ENCODE results near the gene GPRIN1. TPM values are rescaled to one million over a fixed set of nuclear protein-coding genes. Genes with fewer than 3 reads are reported as not detected.

The GPRIN1 gene
- 7.3 to 9.6 TPM (median 9.1 TPM) in 5 replicates for total RNA-seq (2022; extraction: Qiagen RNA extraction)

DNA sequence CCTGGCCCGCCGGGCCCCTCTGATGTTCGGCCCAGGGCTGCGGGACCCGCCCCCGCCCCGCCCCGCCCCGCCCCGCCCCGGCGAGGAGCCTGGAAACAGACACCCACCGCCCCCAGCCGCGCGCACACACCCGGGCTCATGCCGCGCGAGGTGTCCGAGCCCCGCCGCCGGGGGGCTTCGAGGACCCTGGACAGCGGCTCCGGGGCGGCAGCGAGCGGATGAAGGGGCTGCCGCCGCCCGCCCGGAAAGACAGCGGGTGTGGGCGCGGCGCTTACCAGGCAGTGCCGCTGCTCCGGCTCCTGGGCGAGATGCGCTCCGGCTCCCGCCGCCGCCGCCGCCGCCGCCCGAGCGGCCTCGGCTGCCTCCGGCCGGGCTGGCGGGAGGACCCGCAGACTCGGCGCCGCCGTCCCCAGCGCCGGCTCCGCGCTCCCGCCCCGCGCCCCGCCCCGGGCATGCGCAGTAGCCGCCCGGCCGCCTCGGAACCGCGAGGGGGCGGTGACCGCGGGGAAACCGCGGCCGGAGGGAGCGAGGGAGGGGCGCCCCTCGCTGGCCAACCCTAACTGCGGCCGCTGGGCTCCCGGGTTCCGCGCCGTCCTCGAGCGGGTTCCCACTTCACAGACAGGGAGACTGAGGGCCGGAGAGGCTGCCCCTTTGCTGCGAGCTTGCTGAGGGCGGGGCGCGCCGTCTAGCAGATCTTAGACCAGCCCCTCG, at the start of gene GPRIN1:
Gene GPRIN1, minus strand, starts transcription at position 433 of the 711 bp plus-strand sequence. CDS start 10,322 bp downstream, outside the sequence.

DNA sequence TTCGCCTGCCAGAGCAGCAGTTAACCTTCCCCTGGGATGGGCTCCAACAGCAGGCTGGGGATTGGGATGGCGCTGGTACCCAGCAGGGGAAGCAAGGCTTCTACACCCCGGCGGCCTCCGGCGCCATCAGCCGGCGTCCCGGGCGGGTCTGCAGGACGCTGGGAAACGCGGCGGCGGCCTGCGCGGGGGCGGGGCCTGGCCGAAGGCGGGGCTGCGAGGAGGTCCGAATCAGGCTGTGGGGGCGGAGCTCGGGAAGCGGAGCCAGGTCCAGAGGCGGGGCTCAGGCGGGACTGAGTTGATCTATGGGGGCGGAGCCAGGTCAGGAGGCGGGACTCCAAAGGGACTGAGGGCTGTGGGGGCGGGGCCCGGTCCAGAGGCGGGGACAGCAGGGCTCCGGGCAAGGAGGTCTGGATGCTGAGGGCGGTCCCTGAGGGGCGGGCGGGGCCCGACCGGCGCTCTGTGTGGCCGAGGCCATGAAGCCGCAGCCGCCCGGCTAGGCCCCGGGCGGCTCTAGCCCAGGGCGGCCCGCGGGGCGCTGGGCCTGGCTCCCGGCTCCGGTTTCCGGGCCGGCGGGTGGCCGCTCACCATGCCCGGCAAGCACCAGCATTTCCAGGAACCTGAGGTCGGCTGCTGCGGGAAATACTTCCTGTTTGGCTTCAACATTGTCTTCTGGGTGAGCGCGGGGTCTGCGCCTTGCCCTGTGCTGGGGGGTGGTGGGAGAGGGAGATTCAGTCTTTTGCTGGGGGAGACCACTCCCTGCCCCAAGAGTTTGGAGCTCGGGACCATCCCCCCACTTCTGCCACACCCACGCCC, 37.3 kb upstream of the GPRIN1 start, which contains the start of gene TSPAN17:
Gene TSPAN17, plus strand, starts transcription at position 455 of the 813 bp plus-strand sequence. Its CDS starts 132 bp downstream, at position 587.

GRCh38 chr5:176629853-176630680, 20.1 kb upstream of the GPRIN1 start, which contains the start of the genes EIF4E1B and SNCB:
Gene EIF4E1B (plus strand): TSS chr5:176630675. CDS start chr5:176642788, 12,113 bp downstream.
Gene SNCB (minus strand): TSS chr5:176630534. CDS start chr5:176629654, 880 bp downstream.

DNA sequence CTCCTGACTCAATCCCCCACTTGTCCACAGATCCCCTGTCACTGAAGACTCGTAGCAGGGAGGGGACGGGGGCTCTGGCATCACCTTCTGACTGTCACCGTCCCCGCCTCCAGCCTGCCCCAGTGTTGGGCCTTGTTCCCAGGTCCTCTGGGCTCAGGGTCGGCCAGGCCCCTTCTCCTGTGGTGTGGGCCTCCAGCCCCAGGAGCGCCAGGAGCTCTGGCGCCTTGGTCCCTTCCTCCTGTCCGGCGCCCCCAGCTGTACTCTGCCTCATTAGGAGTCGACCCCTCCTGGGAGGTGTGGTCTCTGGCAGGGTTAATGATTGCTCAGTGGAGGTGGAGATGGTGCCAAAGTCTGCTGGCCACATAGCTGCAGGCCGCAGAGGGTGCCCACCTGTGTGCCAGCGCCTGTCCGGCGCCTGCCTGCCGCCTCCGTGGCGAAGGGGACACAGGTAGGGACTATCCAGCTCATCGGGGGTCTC, 61.0 kb downstream of the GPRIN1 start, which contains the start of gene CDHR2:
Gene CDHR2, plus strand, starts transcription at position 376 of the 478 bp plus-strand sequence. CDS start 16,011 bp downstream, outside the sequence.

Other genes starting within 250 kb of the GPRIN1 start
- 69.8 to 102 TPM (median 81.8 TPM) in 5 replicates for gene KIAA1191, start 248.4 kb downstream of the GPRIN1 start, total RNA-seq (2022; extraction: Qiagen RNA extraction)
- gene ARL10, start 244.7 kb downstream of the GPRIN1 start, total RNA-seq (2022; extraction: Qiagen RNA extraction), result 0.36 to 0.86 TPM (median 0.39 TPM) in 5 replicates
- gene NOP16, start 221.6 kb downstream of the GPRIN1 start, total RNA-seq (2022; extraction: Qiagen RNA extraction), result 122 to 133 TPM (median 127 TPM) in 5 replicates
- gene HIGD2A, start 221.4 kb downstream of the GPRIN1 start, total RNA-seq (2022; extraction: Qiagen RNA extraction), result 232 to 276 TPM (median 253 TPM) in 5 replicates
- 101 to 162 TPM (median 153 TPM) in 5 replicates for gene CLTB, start 193.6 kb downstream of the GPRIN1 start, total RNA-seq (2022; extraction: Qiagen RNA extraction)
- 45.4 to 58.4 TPM (median 46.0 TPM) in 5 replicates for gene FAF2, start 161.8 kb downstream of the GPRIN1 start, total RNA-seq (2022; extraction: Qiagen RNA extraction)
- gene RNF44, start 72.8 kb downstream of the GPRIN1 start, total RNA-seq (2022; extraction: Qiagen RNA extraction), result 29.9 to 37.2 TPM (median 32.5 TPM) in 5 replicates
- gene CDHR2, start 60.8 kb downstream of the GPRIN1 start, total RNA-seq (2022; extraction: Qiagen RNA extraction), result 0.10 to 0.17 TPM (median 0.12 TPM) in 4 of 5 replicates, not detected in the other
- 0.89 to 1.5 TPM (median 1.3 TPM) in 5 replicates for gene SNCB, start 20.4 kb upstream of the GPRIN1 start, total RNA-seq (2022; extraction: Qiagen RNA extraction)
- not detected in 5 replicates for gene EIF4E1B, start 20.5 kb upstream of the GPRIN1 start, total RNA-seq (2022; extraction: Qiagen RNA extraction)
- 59.0 to 64.5 TPM (median 61.5 TPM) in 5 replicates for gene TSPAN17, start 37.3 kb upstream of the GPRIN1 start, total RNA-seq (2022; extraction: Qiagen RNA extraction)
- gene UNC5A, start 200.4 kb upstream of the GPRIN1 start, total RNA-seq (2022; extraction: Qiagen RNA extraction), result 0.39 to 0.78 TPM (median 0.55 TPM) in 5 replicates

Measured in A549 treated with Hydrocortisone at 1 μM for 4 hours (cell line).